ENCODE data around the gene LRRK1.
A peak's percentile ranks its signal among the peaks of the same experiment; 100 is the strongest.

The LRRK1 gene

GRCh38 chr15:100913961-100914360 lies 5.2 kb upstream of the LRRK1 start:
- DNase-seq: no peak

- no peak for DNase-seq
These were observed 4.3 kb upstream of the LRRK1 start for GRCh38 chr15:100914876-100915275.

GRCh38 chr15:100918034-100918689 lies 995 bp upstream of the LRRK1 start:
- DNase-seq: peak; percentile 74

- DNase-seq: no peak
These were observed 586 bp downstream of the LRRK1 start for GRCh38 chr15:100919481-100920405.

GRCh38 chr15:100920516-100921135 lies 1.5 kb downstream of the LRRK1 start:
- DNase-seq: no peak

- DNase-seq: no peak
These were observed 3.3 kb downstream of the LRRK1 start for GRCh38 chr15:100922192-100923040.

GRCh38 chr15:100923076-100923475 lies 3.9 kb downstream of the LRRK1 start:
- no peak for DNase-seq

- DNase-seq: no peak
These were observed 4.7 kb downstream of the LRRK1 start for GRCh38 chr15:100923902-100924301.

GRCh38 chr15:100924436-100924835 lies 5.3 kb downstream of the LRRK1 start:
- DNase-seq: no peak

- DNase-seq: no peak
These were observed 6.3 kb downstream of the LRRK1 start for GRCh38 chr15:100925480-100925879.

GRCh38 chr15:100926258-100926657 lies 7.1 kb downstream of the LRRK1 start:
- DNase-seq: no peak

- no peak for DNase-seq
These were observed 8.0 kb downstream of the LRRK1 start for GRCh38 chr15:100926971-100927756.

GRCh38 chr15:100928632-100929280 lies 9.6 kb downstream of the LRRK1 start:
- no peak for DNase-seq

- no peak for DNase-seq
These were observed 10.5 kb downstream of the LRRK1 start for GRCh38 chr15:100929641-100930042.

- DNase-seq: no peak
These were observed 11.2 kb downstream of the LRRK1 start for GRCh38 chr15:100930306-100930848.

GRCh38 chr15:100931143-100931890 lies 12.2 kb downstream of the LRRK1 start:
- no peak for DNase-seq

GRCh38 chr15:100932676-100933348 lies 13.7 kb downstream of the LRRK1 start:
- DNase-seq: no peak

- no peak for DNase-seq
These were observed 15.0 kb downstream of the LRRK1 start for GRCh38 chr15:100934166-100934565.

GRCh38 chr15:100934726-100935125 lies 15.6 kb downstream of the LRRK1 start:
- no peak for DNase-seq

GRCh38 chr15:100937171-100937570 lies 18.0 kb downstream of the LRRK1 start:
- DNase-seq: no peak

Data from activated CD4-positive, alpha-beta T cell treated with anti-CD3 and anti-CD28 coated beads, Interleukin-2, amount 50 U/mL, for 16 hours (primary cell).